HepG2 (cell line): ENCODE results near the gene HILPDA. TPM values are rescaled to one million over a fixed set of nuclear protein-coding genes. Genes with fewer than 3 reads are reported as not detected.
A peak's percentile ranks its signal among the peaks of the same experiment; 100 is the strongest.

Experiments
- FOXM1 ChIP-seq: sonication (generic); formaldehyde crosslinking; IDR thresholded peaks from 2 replicates; pipeline ENCODE4 v1.5.0; 2020; ENCODE audit warnings: missing genetic modification reagents
- HNRNPK ChIP-seq: fragments of 200-400 bp; formaldehyde crosslinking; IDR thresholded peaks from 2 replicates; pipeline ENCODE4 v1.6.1; 2018; ENCODE audit warnings: low read length, low read depth, moderate library complexity, mild to moderate bottlenecking; ENCODE audit not compliant: poor library complexity, severe bottlenecking
- KDM1A ChIP-seq: IDR thresholded peaks from 2 replicates; pipeline ENCODE4 v1.6.1; 2016; ENCODE audit warnings: missing compliant biosample characterization
- KDM5B ChIP-seq: sonication (generic); formaldehyde crosslinking; IDR thresholded peaks from 2 replicates; pipeline ENCODE4 v1.4.0; 2020; ENCODE audit warnings: missing genetic modification reagents, mild to moderate bottlenecking, borderline replicate concordance
- PRDM4 ChIP-seq: sonication (generic); formaldehyde crosslinking; IDR thresholded peaks from 2 replicates; pipeline ENCODE4 v1.9.0; 2021; ENCODE audit warnings: missing genetic modification reagents, borderline replicate concordance
- SCMH1 ChIP-seq: sonication (generic); formaldehyde crosslinking; IDR thresholded peaks from 2 replicates; pipeline ENCODE4 v1.9.0; 2021; ENCODE audit warnings: missing genetic modification reagents, mild to moderate bottlenecking, borderline replicate concordance
- ZBTB10 ChIP-seq: sonication (generic); formaldehyde crosslinking; IDR thresholded peaks from 2 replicates; pipeline ENCODE4 v1.4.0; 2020; ENCODE audit warnings: missing genetic modification reagents, borderline replicate concordance
- ZNF20 ChIP-seq: sonication (generic); formaldehyde crosslinking; IDR thresholded peaks from 2 replicates; pipeline ENCODE4 v1.4.0; 2020; ENCODE audit warnings: mild to moderate bottlenecking, moderate library complexity, missing genetic modification reagents
- ZNF235 ChIP-seq: sonication (generic); formaldehyde crosslinking; IDR thresholded peaks from 2 replicates; pipeline ENCODE4 v1.8.1; 2023; ENCODE audit warnings: mild to moderate bottlenecking, missing genetic modification reagents, borderline replicate concordance
- ZNF33A ChIP-seq: sonication (generic); formaldehyde crosslinking; IDR thresholded peaks from 2 replicates; pipeline ENCODE4 v1.5.1; 2020; ENCODE audit warnings: missing genetic modification reagents, mild to moderate bottlenecking, moderate library complexity, borderline replicate concordance
- ZNF432 ChIP-seq: sonication (generic); formaldehyde crosslinking; IDR thresholded peaks from 2 replicates; pipeline ENCODE4 v1.5.0; 2020; ENCODE audit warnings: missing genetic modification reagents, mild to moderate bottlenecking, borderline replicate concordance
- ZNF761 ChIP-seq: sonication (generic); formaldehyde crosslinking; conservative IDR thresholded peaks from 2 replicates; pipeline ENCODE4 v1.4.0; 2020; ENCODE audit warnings: mild to moderate bottlenecking, missing genetic modification reagents
- ZNF777 ChIP-seq: sonication (generic); formaldehyde crosslinking; IDR thresholded peaks from 2 replicates; pipeline ENCODE4 v1.4.0; 2020; ENCODE audit warnings: missing genetic modification reagents
- polyA plus RNA-seq, 8 experiments: library from polyadenylated mRNA; depleted of rRNA in 3 of 8; stranded (reverse) in 7 of 8; unstranded in 1 of 8; fragments of >200 nt; fragmentation: Illumina TruSeq in 4 of 8; extraction: Trizol in 4 of 8; gene quantifications; 2 replicates each; pipeline versions ENCODE4 v1.2.1 to v1.2.3, GENCODE V29; 2011 to 2016; ENCODE audit warnings: low read depth in 4 of 8, missing spikeins in 1 of 8, mixed read lengths in 1 of 8; ENCODE audit not compliant: insufficient read depth in 1 of 8
- total RNA-seq, 5 experiments: library from RNA; depleted of rRNA; stranded (reverse); fragments of >200 nt; fragmentation: Illumina TruSeq; extraction: Trizol; gene quantifications; 2 replicates each; pipeline ENCODE4 v1.2.3, GENCODE V29; 2016; ENCODE audit warnings: low read depth in 1 of 5
- TF ChIP-seq, protein P1 (sequence below): sonication (generic); formaldehyde crosslinking; IDR thresholded peaks from 2 replicates; pipeline ENCODE4 v1.5.0; 2020; ENCODE audit warnings: missing genetic modification reagents, mild to moderate bottlenecking, borderline replicate concordance
- TF ChIP-seq, protein P2 (sequence below): sonication (generic); formaldehyde crosslinking; IDR thresholded peaks from 2 replicates; pipeline ENCODE4 v1.4.0; 2020; ENCODE audit warnings: missing genetic modification reagents
- TF ChIP-seq, protein P3 (sequence below): IDR thresholded peaks from 2 replicates; pipeline ENCODE4 v1.6.1; 2012; ENCODE audit warnings: inconsistent platforms
- TF ChIP-seq, protein P4 (sequence below): sonication (generic); IDR thresholded peaks from 2 replicates; pipeline ENCODE4 v1.6.1; 2016; ENCODE audit warnings: low read depth, borderline replicate concordance

HILPDA gene
- total and polyA plus RNA-seq, 2 of the 13 experiments (the other 11 are each of a cell fraction or from before 2014, with no cell fraction given) = 11.1 to 44.0 TPM

DNA sequence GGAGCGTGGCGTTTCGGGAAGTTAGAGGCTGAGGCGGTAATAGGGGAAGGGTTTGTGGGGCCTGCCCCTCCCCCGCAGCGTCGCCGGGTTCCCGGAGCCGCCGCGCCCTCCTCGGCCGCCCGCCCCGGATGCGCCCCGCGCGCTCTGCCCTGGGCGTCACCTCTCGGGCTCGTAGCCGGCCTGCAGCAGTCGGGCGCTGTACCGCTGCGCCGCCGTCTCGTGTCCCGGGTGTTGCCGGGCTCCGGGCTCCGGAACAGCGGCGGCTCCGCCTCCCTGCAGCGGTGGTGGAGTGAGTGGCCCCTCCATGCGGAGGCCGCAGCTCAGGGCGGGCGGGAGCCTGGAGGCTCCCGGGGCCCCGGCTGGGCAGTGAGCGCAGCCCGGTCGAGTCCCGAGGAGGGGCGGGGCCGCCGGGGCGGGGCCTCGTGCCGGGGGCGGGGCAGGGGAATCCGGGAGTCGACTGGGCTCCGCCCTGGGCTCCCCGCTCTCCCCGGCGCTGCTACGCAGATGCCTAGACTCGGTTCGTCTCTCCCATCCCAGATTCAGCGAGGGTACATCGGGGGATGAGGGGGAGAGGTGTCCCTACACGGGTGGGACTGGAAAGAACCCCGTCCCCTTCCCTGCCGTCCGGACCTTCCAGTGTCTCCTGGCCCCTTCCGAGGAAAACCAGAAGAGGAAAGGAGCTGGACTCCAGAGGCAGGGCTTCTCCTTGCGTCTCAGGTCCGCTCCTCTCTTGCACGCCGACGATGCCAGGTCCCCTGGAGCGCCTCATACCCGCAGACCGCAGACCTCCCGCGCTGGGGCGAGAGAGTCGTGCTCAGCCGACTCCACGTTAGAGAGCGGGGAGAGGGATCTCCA is 45.9 kb upstream of the HILPDA start, which contains the start of gene IMPDH1 (continued):
- TF ChIP-seq ZNF33A (CRISPR knock-in tag) (no peak), ZNF777 (CRISPR knock-in tag) (peak; percentile 91), SCMH1 (CRISPR knock-in tag) (no peak), PRDM4 (CRISPR knock-in tag) (no peak), ZBTB10 (CRISPR knock-in tag) (peak; percentile 61; the same call in 1 of the 2 replicates), KDM5B (CRISPR knock-in tag) (peak; percentile 61; the same call in 1 of the 2 replicates), HNRNPK (peak; percentile 29), FOXM1 (CRISPR knock-in tag) (no peak), ZNF432 (CRISPR knock-in tag) (no peak), ZNF20 (CRISPR knock-in tag) (no peak), KDM1A (CRISPR knock-in tag) (no peak), ZNF235 (CRISPR knock-in tag) (peak; percentile 81), ZNF761 (CRISPR knock-in tag) (no peak)
- TF ChIP-seq, protein P1, sequence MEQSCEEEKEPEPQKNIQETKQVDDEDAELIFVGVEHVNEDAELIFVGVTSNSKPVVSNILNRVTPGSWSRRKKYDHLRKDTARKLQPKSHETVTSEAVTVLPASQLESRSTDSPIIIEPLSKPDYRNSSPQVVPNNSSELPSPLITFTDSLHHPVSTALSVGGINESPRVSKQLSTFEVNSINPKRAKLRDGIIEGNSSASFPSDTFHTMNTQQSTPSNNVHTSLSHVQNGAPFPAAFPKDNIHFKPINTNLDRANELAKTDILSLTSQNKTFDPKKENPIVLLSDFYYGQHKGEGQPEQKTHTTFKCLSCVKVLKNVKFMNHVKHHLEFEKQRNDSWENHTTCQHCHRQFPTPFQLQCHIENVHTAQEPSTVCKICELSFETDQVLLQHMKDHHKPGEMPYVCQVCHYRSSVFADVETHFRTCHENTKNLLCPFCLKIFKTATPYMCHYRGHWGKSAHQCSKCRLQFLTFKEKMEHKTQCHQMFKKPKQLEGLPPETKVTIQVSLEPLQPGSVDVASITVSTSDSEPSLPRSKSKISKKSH = peak; percentile 21; the same call in 1 of the 2 replicates
- TF ChIP-seq, protein P2, sequence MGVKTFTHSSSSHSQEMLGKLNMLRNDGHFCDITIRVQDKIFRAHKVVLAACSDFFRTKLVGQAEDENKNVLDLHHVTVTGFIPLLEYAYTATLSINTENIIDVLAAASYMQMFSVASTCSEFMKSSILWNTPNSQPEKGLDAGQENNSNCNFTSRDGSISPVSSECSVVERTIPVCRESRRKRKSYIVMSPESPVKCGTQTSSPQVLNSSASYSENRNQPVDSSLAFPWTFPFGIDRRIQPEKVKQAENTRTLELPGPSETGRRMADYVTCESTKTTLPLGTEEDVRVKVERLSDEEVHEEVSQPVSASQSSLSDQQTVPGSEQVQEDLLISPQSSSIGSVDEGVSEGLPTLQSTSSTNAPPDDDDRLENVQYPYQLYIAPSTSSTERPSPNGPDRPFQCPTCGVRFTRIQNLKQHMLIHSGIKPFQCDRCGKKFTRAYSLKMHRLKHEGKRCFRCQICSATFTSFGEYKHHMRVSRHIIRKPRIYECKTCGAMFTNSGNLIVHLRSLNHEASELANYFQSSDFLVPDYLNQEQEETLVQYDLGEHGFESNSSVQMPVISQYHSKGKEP (CRISPR knock-in tag) = no peak
- TF ChIP-seq, protein P3, sequence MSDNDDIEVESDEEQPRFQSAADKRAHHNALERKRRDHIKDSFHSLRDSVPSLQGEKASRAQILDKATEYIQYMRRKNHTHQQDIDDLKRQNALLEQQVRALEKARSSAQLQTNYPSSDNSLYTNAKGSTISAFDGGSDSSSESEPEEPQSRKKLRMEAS = peak; percentile 44; the same call in 1 of the 2 replicates
- TF ChIP-seq, protein P4, sequence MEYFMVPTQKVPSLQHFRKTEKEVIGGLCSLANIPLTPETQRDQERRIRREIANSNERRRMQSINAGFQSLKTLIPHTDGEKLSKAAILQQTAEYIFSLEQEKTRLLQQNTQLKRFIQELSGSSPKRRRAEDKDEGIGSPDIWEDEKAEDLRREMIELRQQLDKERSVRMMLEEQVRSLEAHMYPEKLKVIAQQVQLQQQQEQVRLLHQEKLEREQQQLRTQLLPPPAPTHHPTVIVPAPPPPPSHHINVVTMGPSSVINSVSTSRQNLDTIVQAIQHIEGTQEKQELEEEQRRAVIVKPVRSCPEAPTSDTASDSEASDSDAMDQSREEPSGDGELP = no peak
